ENCODE measurements around the gene GPR55.
"Not testable (repeated sequence)": the region's sequence is repeated elsewhere in the genome, so short reads cannot be mapped to it uniquely, and the experiment has no call there.

GPR55 gene

GRCh38 chr2:230924470-230925341 is at the start of gene GPR55:
Gene GPR55 (minus strand): TSS chr2:230925242. CDS start chr2:230910962, 14,280 bp downstream.
- no peak for DNase-seq (ENCODE audit: low read depth)

- DNase-seq (ENCODE audit: low read depth), result no peak
Measured at GRCh38 chr2:230974096-230974913, 49.3 kb upstream of the GPR55 start.

GRCh38 chr2:230972046-230972445 is 47.0 kb upstream of the GPR55 start:
- no peak for DNase-seq (ENCODE audit: low read depth)

GRCh38 chr2:230969659-230970015 is 44.6 kb upstream of the GPR55 start:
- DNase-seq (ENCODE audit: low read depth), result no peak

- no peak for DNase-seq (ENCODE audit: low read depth)
Measured at GRCh38 chr2:230968921-230969658, 44.0 kb upstream of the GPR55 start.

- not testable (repeated sequence) for DNase-seq (ENCODE audit: low read depth)
Measured at GRCh38 chr2:230968314-230968713, 43.3 kb upstream of the GPR55 start.

GRCh38 chr2:230967113-230967512 is 42.1 kb upstream of the GPR55 start:
- DNase-seq (ENCODE audit: low read depth), result no peak

GRCh38 chr2:230964136-230964730 is 39.2 kb upstream of the GPR55 start:
- DNase-seq (ENCODE audit: low read depth), result no peak

- no peak for DNase-seq (ENCODE audit: low read depth)
Measured at GRCh38 chr2:230961091-230961491, 36.0 kb upstream of the GPR55 start.

GRCh38 chr2:230960026-230960425 is 35.0 kb upstream of the GPR55 start:
- DNase-seq (ENCODE audit: low read depth), result no peak

- no peak for DNase-seq (ENCODE audit: low read depth)
Measured at GRCh38 chr2:230958820-230959756, 34.0 kb upstream of the GPR55 start.

- DNase-seq (ENCODE audit: low read depth), result no peak
Measured at GRCh38 chr2:230957756-230958391, 32.8 kb upstream of the GPR55 start.

GRCh38 chr2:230956827-230957755 is 32.0 kb upstream of the GPR55 start:
- no peak for DNase-seq (ENCODE audit: low read depth)

GRCh38 chr2:230955163-230955737 is 30.2 kb upstream of the GPR55 start:
- no peak for DNase-seq (ENCODE audit: low read depth)

GRCh38 chr2:230954746-230955145 is 29.7 kb upstream of the GPR55 start:
- no peak for DNase-seq (ENCODE audit: low read depth)

- DNase-seq (ENCODE audit: low read depth), result no peak
Measured at GRCh38 chr2:230953845-230954244, 28.8 kb upstream of the GPR55 start.

GRCh38 chr2:230952226-230952956 is 27.3 kb upstream of the GPR55 start:
- DNase-seq (ENCODE audit: low read depth), result no peak

GRCh38 chr2:230951396-230951795 is 26.4 kb upstream of the GPR55 start:
- no peak for DNase-seq (ENCODE audit: low read depth)
